Ascending aorta (tissue), 2 donors: Measurements from ENCODE around the gene OBP2B. TPM values are rescaled to one million over a fixed set of nuclear protein-coding genes. Genes with fewer than 3 reads are reported as not detected.
A peak's percentile ranks its signal among the peaks of the same experiment; 100 is the strongest.

Source experiments
- DNase-seq, 2 donors: peaks; one replicate each; pipeline ENCODE4 v3.0.0-alpha.2; 2019; ENCODE audit warnings: low spot score in 2 of 2
- H3K27ac ChIP-seq, 2 donors: fragments of 200-600 bp; sonication (generic); one replicate each; pipeline ENCODE4 v1.5.1; 2016 to 2017; ENCODE audit warnings: mild to moderate bottlenecking in 1 of 2
- H3K27me3 ChIP-seq: fragments of 200-600 bp; sonication (generic); one replicate; pipeline ENCODE4 v1.5.1; 2017
- H3K36me3 ChIP-seq, 2 donors: fragments of 200-600 bp; sonication (generic); one replicate each; pipeline ENCODE4 v1.5.1; 2016
- H3K4me1 ChIP-seq, 2 donors: fragments of 200-600 bp; sonication (generic); one replicate each; pipeline ENCODE4 v1.5.1; 2016 to 2017; ENCODE audit warnings: mild to moderate bottlenecking in 1 of 2
- H3K4me3 ChIP-seq, 2 donors: fragments of 200-600 bp; sonication (generic); one replicate each; pipeline ENCODE4 v1.5.1; 2016 to 2017; ENCODE audit warnings: mild to moderate bottlenecking in 1 of 2
- H3K9me3 ChIP-seq, 2 donors: fragments of 200-600 bp; sonication (generic); one replicate each; pipeline ENCODE4 v1.5.1; 2016
- intact Hi-C: fragments of 100-400 bp; cut with DNase I; formaldehyde crosslinking; loops from one replicate; pipeline ENCODE4 v1.15.1; 2023
- total RNA-seq: library from RNA; depleted of rRNA; stranded (reverse); fragments of >200 nt; gene quantifications from one replicate; pipeline ENCODE4 v1.1.0, GENCODE V29; 2016
- TF ChIP-seq, protein P1 (sequence below), 3 experiments: fragments of 200-600 bp in 2 of 3; fragments of 450-650 bp in 1 of 3; sonication (generic) in 2 of 3; IDR thresholded peaks; one replicate each; pipeline ENCODE4 v1.5.1; 2016 to 2019; ENCODE audit warnings: antibody characterized with exemption in 3 of 3, mild to moderate bottlenecking in 1 of 3, moderate library complexity in 1 of 3

Gene OBP2B
- total RNA-seq, 1 donor from 2014 or later, result not detected

DNA sequence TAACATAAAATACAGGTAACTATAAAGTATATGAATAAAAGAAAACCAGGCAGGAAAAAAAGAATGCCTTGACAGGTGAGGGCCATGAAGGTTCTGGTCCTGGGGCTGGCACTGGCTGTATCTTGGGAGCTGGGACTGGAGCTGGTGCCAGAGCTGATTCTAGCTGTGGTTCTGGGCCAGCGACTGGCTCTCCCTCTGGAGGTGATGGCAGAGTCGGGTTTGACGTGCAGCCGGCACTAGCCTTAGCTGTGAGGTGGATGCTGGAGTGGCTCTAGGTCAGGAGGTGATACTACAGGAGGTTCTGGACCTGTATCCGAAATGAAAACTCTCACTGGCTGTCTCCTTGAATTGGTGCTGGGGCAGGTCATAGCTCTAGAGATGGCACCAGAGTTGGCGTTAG is 22.3 kb downstream of the OBP2B start:
- no peak overlapping the region for H3K27ac ChIP-seq

DNA sequence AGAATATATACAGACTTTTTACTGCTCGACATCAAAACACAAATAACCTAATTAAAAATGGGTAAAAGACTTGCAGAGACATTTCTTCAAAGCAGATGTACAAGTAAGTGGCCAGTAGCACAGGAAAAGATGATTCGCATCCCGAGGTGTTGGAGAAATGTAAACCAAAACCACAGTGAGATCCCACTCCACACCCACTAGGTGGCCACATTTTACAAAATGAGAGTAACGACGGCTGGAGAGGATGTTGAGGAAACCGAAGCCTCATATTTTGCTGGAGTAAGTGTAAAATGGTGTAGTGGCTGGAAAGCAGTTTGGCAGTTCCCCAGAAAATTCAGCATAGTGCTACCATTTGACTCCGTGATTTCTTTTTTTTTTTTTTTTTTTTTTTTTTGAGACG is 24.1 kb downstream of the OBP2B start:
- Histone ChIP-seq H3K4me3 (no peak overlapping the region), H3K36me3 (no peaks in the 10 kb centered on the region), H3K4me1 (no peaks in the 10 kb centered on the region), H3K27ac (no peak overlapping the region), H3K9me3 (no peaks in the 10 kb centered on the region), H3K27me3 (no peaks in the 10 kb centered on the region)
- intact Hi-C loops, result loop anchor here (5.0 kb wide), 1 partner anchor 302 kb away; no protein-coding TSS in a partner anchor
- TF ChIP-seq, protein P1, sequence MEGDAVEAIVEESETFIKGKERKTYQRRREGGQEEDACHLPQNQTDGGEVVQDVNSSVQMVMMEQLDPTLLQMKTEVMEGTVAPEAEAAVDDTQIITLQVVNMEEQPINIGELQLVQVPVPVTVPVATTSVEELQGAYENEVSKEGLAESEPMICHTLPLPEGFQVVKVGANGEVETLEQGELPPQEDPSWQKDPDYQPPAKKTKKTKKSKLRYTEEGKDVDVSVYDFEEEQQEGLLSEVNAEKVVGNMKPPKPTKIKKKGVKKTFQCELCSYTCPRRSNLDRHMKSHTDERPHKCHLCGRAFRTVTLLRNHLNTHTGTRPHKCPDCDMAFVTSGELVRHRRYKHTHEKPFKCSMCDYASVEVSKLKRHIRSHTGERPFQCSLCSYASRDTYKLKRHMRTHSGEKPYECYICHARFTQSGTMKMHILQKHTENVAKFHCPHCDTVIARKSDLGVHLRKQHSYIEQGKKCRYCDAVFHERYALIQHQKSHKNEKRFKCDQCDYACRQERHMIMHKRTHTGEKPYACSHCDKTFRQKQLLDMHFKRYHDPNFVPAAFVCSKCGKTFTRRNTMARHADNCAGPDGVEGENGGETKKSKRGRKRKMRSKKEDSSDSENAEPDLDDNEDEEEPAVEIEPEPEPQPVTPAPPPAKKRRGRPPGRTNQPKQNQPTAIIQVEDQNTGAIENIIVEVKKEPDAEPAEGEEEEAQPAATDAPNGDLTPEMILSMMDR (IDR thresholded peaks at IDR 0.05), result peak in 2 of 3 experiments; percentile 37 to 49
- no peak for DNase-seq

More for the DNA sequence above, 22.3 kb downstream of the OBP2B start:
- TF ChIP-seq, protein P1 (IDR thresholded peaks at IDR 0.05), result no peak
- DNase-seq, result peak in 1 of 2 donors; percentile 37
- no peaks in the 10 kb centered on the region for H3K9me3 ChIP-seq
- no peaks in the 10 kb centered on the region for H3K27me3 ChIP-seq
- no peaks in the 10 kb centered on the region for H3K4me1 ChIP-seq
- no peaks in the 10 kb centered on the region for H3K36me3 ChIP-seq
- intact Hi-C loops, result no loop called here
- H3K4me3 ChIP-seq, result no peak overlapping the region

DNA sequence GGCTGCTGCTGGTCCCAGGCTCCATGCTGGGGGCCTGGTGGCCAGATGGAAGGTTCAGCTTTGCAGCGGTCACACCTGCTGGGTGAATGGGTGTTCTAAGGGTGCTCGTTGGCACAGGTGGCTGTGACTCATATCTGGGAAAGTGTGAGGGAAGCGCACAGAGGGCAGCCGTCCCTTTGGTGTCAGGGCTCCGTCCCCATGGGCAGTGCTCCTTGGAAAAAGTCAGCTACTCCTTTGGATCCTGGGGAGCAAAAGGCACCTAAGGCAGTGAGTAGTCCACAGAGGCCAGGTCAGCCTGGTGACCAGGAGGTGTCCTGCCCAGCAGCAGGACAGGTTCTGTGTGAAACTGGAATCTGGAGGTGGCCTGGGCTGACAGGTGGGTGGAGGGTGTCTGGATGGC is 26.9 kb downstream of the OBP2B start:
- H3K9me3 ChIP-seq, result no peaks in the 10 kb centered on the region
- no peaks in the 10 kb centered on the region for H3K36me3 ChIP-seq
- no peak for DNase-seq
- H3K4me1 ChIP-seq, result no peaks in the 10 kb centered on the region
- no peak overlapping the region for H3K4me3 ChIP-seq
- no peaks in the 10 kb centered on the region for H3K27me3 ChIP-seq
- no peak overlapping the region for H3K27ac ChIP-seq
- TF ChIP-seq, protein P1 (IDR thresholded peaks at IDR 0.05), result no peak
- intact Hi-C loops, result loop anchor here (5.0 kb wide), 1 partner anchor 305 kb away; no protein-coding TSS in a partner anchor

GRCh38 chr9:133181561-133181960 is 27.5 kb downstream of the OBP2B start:
- no peaks in the 10 kb centered on the region for H3K9me3 ChIP-seq
- H3K36me3 ChIP-seq, result no peaks in the 10 kb centered on the region
- intact Hi-C loops, result loop anchor here (5.0 kb wide), 1 partner anchor 306 kb away; no protein-coding TSS in a partner anchor
- H3K27me3 ChIP-seq, result no peaks in the 10 kb centered on the region
- H3K27ac ChIP-seq, result no peak overlapping the region
- no peak overlapping the region for H3K4me3 ChIP-seq
- H3K4me1 ChIP-seq, result no peaks in the 10 kb centered on the region
- DNase-seq, result no peak
- TF ChIP-seq, protein P1 (IDR thresholded peaks at IDR 0.05), result no peak

- Histone ChIP-seq H3K27me3 (no peaks in the 10 kb centered on the region), H3K9me3 (no peaks in the 10 kb centered on the region), H3K4me3 (no peak overlapping the region), H3K36me3 (no peaks in the 10 kb centered on the region), H3K4me1 (no peaks in the 10 kb centered on the region), H3K27ac (no peak overlapping the region)
- TF ChIP-seq, protein P1 (IDR thresholded peaks at IDR 0.05), result no peak
- intact Hi-C loops, result loop anchor here (5.0 kb wide), 1 partner anchor 306 kb away; no protein-coding TSS in a partner anchor
- DNase-seq, result no peak
These were observed 28.1 kb downstream of the OBP2B start for GRCh38 chr9:133180953-133181352.

- no peaks in the 10 kb centered on the region for H3K4me1 ChIP-seq
- peak in 1 of 2 donors; percentile 16 for DNase-seq
- no peaks in the 10 kb centered on the region for H3K36me3 ChIP-seq
- no peaks in the 10 kb centered on the region for H3K27me3 ChIP-seq
- no peak overlapping the region for H3K27ac ChIP-seq
- intact Hi-C loops, result no loop called here
- TF ChIP-seq, protein P1 (IDR thresholded peaks at IDR 0.05), result no peak
- H3K9me3 ChIP-seq, result no peaks in the 10 kb centered on the region
- H3K4me3 ChIP-seq, result no peak overlapping the region
These were observed 36.0 kb downstream of the OBP2B start for GRCh38 chr9:133173056-133173455.
